Keratinocyte (primary cell): Measurements from ENCODE around the gene AFG1L. TPM values are rescaled to one million over a fixed set of nuclear protein-coding genes. Genes with fewer than 3 reads are reported as not detected.

ENCODE experiments used
- DNase-seq: peaks from one replicate; pipeline ENCODE4 v3.0.0-alpha.2; 2011; ENCODE audit warnings: low read depth, missing footprints, low spot score
- FAIRE-seq: peaks from 2 replicates; lab custom pipeline; 2011; peaks lifted over from hg19 to GRCh38; lab: Jason Lieb, UNC
- H2AFZ ChIP-seq: 2 replicates; pipeline ENCODE4 v1.6.0; 2012; ENCODE audit warnings: low read length, control low read depth, inconsistent platforms; ENCODE audit not compliant: control insufficient read depth
- H3K27ac ChIP-seq: 2 replicates; pipeline ENCODE4 v1.5.1; 2011; ENCODE audit warnings: low read length; ENCODE audit not compliant: control insufficient read depth, insufficient read depth
- H3K27me3 ChIP-seq: 3 replicates; pipeline ENCODE4 v1.6.0; 2011; ENCODE audit warnings: low read length; ENCODE audit not compliant: control insufficient read depth, insufficient read depth; ENCODE audit errors: extremely low read depth
- H3K36me3 ChIP-seq, 2 experiments: 2 replicates in 1 of 2; 3 replicates in 1 of 2; pipeline ENCODE4 v1.5.1; 2011; ENCODE audit warnings: low read length in 2 of 2, mild to moderate bottlenecking in 1 of 2; ENCODE audit not compliant: control insufficient read depth in 2 of 2, insufficient read depth in 2 of 2; ENCODE audit errors: extremely low read depth in 1 of 2
- H3K4me1 ChIP-seq: 3 replicates; pipeline ENCODE4 v1.5.1; 2011; ENCODE audit warnings: low read length; ENCODE audit not compliant: control insufficient read depth, insufficient read depth; ENCODE audit errors: extremely low read depth
- H3K4me2 ChIP-seq: 3 replicates; pipeline ENCODE4 v1.6.0; 2011; ENCODE audit warnings: low read depth, low read length; ENCODE audit not compliant: control insufficient read depth, insufficient read depth; ENCODE audit errors: extremely low read depth
- H3K4me3 ChIP-seq, 3 experiments: fragments of 200-600 bp in 1 of 3; sonication (generic) in 1 of 3; 2 replicates in 2 of 3; 3 replicates in 1 of 3; pipeline ENCODE4 v1.5.1; 2011 to 2016; ENCODE audit warnings: low read length in 3 of 3, mild to moderate bottlenecking in 3 of 3, control low read depth in 2 of 3, inconsistent platforms in 1 of 3, low read depth in 1 of 3, mixed read lengths in 1 of 3, mixed run types in 1 of 3, moderate library complexity in 1 of 3; ENCODE audit not compliant: control insufficient read depth in 2 of 3, insufficient read depth in 2 of 3; ENCODE audit errors: extremely low read depth in 1 of 3
- H3K79me2 ChIP-seq: 2 replicates; pipeline ENCODE4 v1.6.0; 2012; ENCODE audit warnings: low read length; ENCODE audit not compliant: control insufficient read depth, insufficient read depth
- H3K9ac ChIP-seq: 3 replicates; pipeline ENCODE4 v1.6.0; 2011; ENCODE audit warnings: low read length; ENCODE audit not compliant: control insufficient read depth, insufficient read depth; ENCODE audit errors: extremely low read depth
- H3K9me1 ChIP-seq: 3 replicates; pipeline ENCODE4 v1.6.0; 2011; ENCODE audit warnings: low read length; ENCODE audit not compliant: control insufficient read depth, insufficient read depth; ENCODE audit errors: extremely low read depth
- H3K9me3 ChIP-seq: 2 replicates; pipeline ENCODE4 v1.5.1; 2012; ENCODE audit warnings: low read depth, low read length; ENCODE audit not compliant: control insufficient read depth
- H4K20me1 ChIP-seq: 3 replicates; pipeline ENCODE4 v1.6.0; 2011; ENCODE audit warnings: low read length; ENCODE audit not compliant: control insufficient read depth, insufficient read depth; ENCODE audit errors: extremely low read depth
- EZH2 ChIP-seq: IDR thresholded peaks from one replicate; pipeline ENCODE4 v1.6.1; 2012; ENCODE audit warnings: inconsistent platforms, mild to moderate bottlenecking, low read length, moderate library complexity
- dilution Hi-C: fragments of 300-500 bp; cut with MboI; formaldehyde crosslinking; loops from one replicate; pipeline ENCODE4 v1.7.0; 2020; ENCODE audit warnings: low sequenced_read_pairs; ENCODE audit not compliant: extremely low pct_ligation_motif_present
- polyA plus RNA-seq, 5 experiments: library from polyadenylated mRNA; depleted of rRNA in 3 of 5; stranded (reverse) in 3 of 5; stranded (forward) in 1 of 5; unstranded in 1 of 5; fragments of >200 nt; gene quantifications; 1 replicate in 1 of 5; 2 replicates in 3 of 5; 3 replicates in 1 of 5; pipeline versions ENCODE4 v1.2.1 to v1.2.3, GENCODE V29; 2011 to 2012; ENCODE audit warnings: missing spikeins in 2 of 5, low read depth in 1 of 5, low replicate concordance in 1 of 5
- TF ChIP-seq, protein P1 (sequence below), 3 experiments: IDR thresholded peaks in 1 of 3; conservative IDR thresholded peaks in 1 of 3; optimal IDR thresholded peaks in 1 of 3; 2 replicates in 2 of 3; 3 replicates in 1 of 3; pipeline versions ENCODE3 to v1.5.1; 2011; ENCODE audit warnings: low read length in 3 of 3, mild to moderate bottlenecking in 3 of 3, moderate library complexity in 2 of 3, control low read depth in 1 of 3, inconsistent platforms in 1 of 3; ENCODE audit not compliant: insufficient read depth in 2 of 3; ENCODE audit errors: extremely low read depth in 1 of 3

AFG1L gene
- polyA plus RNA-seq, 1 donor (not counting 4 experiments of a cell fraction or from before 2014, with no cell fraction given) = 3.1 TPM

DNA sequence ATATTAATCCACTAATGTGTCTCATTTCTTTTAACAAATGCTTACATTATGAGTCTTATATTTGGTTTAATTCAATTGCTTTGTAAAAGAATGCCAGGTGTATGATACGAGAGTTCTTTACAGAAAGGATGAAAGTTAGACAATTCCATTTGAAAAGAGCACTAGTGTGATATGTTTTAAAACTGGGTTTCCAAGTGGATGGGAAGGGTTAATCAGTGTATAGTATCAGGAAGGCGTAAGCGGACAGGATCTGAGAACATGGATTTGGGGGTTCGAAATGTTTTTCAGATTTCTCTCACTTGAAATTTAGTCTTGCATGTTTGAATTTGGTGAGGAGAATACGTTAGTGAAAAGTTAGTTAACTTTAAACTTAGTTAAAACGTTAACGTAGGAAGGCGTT lies 268.4 kb downstream of the AFG1L start:
- H3K36me3 ChIP-seq = peaks cover 2 to 10% of the 10 kb centered on the region in 2 experiments
- peaks cover 2% of the 10 kb centered on the region for H3K9me1 ChIP-seq
- H3K79me2 ChIP-seq = peaks cover 51% of the 10 kb centered on the region
- no peak for FAIRE-seq
- no peak overlapping the region for H2AFZ ChIP-seq
- H3K9me3 ChIP-seq = no peaks in the 10 kb centered on the region
- H3K9ac ChIP-seq = peak overlapping the region; percentile 92
- TF ChIP-seq, protein P1, sequence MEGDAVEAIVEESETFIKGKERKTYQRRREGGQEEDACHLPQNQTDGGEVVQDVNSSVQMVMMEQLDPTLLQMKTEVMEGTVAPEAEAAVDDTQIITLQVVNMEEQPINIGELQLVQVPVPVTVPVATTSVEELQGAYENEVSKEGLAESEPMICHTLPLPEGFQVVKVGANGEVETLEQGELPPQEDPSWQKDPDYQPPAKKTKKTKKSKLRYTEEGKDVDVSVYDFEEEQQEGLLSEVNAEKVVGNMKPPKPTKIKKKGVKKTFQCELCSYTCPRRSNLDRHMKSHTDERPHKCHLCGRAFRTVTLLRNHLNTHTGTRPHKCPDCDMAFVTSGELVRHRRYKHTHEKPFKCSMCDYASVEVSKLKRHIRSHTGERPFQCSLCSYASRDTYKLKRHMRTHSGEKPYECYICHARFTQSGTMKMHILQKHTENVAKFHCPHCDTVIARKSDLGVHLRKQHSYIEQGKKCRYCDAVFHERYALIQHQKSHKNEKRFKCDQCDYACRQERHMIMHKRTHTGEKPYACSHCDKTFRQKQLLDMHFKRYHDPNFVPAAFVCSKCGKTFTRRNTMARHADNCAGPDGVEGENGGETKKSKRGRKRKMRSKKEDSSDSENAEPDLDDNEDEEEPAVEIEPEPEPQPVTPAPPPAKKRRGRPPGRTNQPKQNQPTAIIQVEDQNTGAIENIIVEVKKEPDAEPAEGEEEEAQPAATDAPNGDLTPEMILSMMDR (optimal IDR thresholded peaks at IDR 0.05 in 1 of 3, IDR thresholded peaks at IDR 0.05 in 1 of 3, conservative IDR thresholded peaks at IDR 0.05 in 1 of 3; ENCODE audit: extremely low read depth in 1 of 3, insufficient read depth in 2 of 3, low read length in 3 of 3) = no peak
- TF ChIP-seq EZH2 = no peak
- H3K27me3 ChIP-seq = no peaks in the 10 kb centered on the region
- H3K4me2 ChIP-seq = peak overlapping the region; percentile 93
- dilution Hi-C loops = no loop called here
- H3K27ac ChIP-seq = peak overlapping the region; percentile 85
- H3K4me1 ChIP-seq = peaks cover 42% of the 10 kb centered on the region
- DNase-seq = no peak
- peaks cover 9% of the 10 kb centered on the region for H4K20me1 ChIP-seq
- H3K4me3 ChIP-seq = peak overlapping the region; percentile 73 to 95 (median 92)

GRCh38 chr6:108564178-108564577 lies 269.3 kb downstream of the AFG1L start:
- Histone ChIP-seq H3K9me3 (no peaks in the 10 kb centered on the region), H3K9me1 (peaks cover 2% of the 10 kb centered on the region), H3K9ac (no peak overlapping the region), H2AFZ (no peak overlapping the region), H3K79me2 (peaks cover 60% of the 10 kb centered on the region), H3K27me3 (no peaks in the 10 kb centered on the region), H3K27ac (peak overlapping the region; percentile 23), H3K4me1 (peaks cover 42% of the 10 kb centered on the region), H3K4me3 (peak overlapping the region in 2 of 3 experiments; percentile 21 to 55), H3K4me2 (peak overlapping the region; percentile 93), H4K20me1 (peaks cover 9% of the 10 kb centered on the region), H3K36me3 (peaks cover 2 to 15% of the 10 kb centered on the region in 2 experiments)
- DNase-seq (peak; percentile 95), FAIRE-seq (peak; percentile 92)
- dilution Hi-C loops = no loop called here
- TF ChIP-seq EZH2 = no peak
- TF ChIP-seq, protein P1 (optimal IDR thresholded peaks at IDR 0.05 in 1 of 3, IDR thresholded peaks at IDR 0.05 in 1 of 3, conservative IDR thresholded peaks at IDR 0.05 in 1 of 3; ENCODE audit: extremely low read depth in 1 of 3, insufficient read depth in 2 of 3, low read length in 3 of 3) = no peak
